T-cell (primary cell): Measurements from ENCODE around the gene JARID2. TPM values are rescaled to one million over a fixed set of nuclear protein-coding genes. Genes with fewer than 3 reads are reported as not detected.

Source experiments
- ATAC-seq, 4 experiments: fragments of 200-7000 bp in 3 of 4; fragments of 150-1000 bp in 1 of 4; cut with Tn5 transposase; replicated peaks in 1 of 4; 1 replicate in 3 of 4; 2 replicates in 1 of 4; pipeline ENCODE4 v1.10.0; 2021; ENCODE audit warnings: moderate library complexity in 3 of 4, mild to moderate bottlenecking in 2 of 4, moderate number of reproducible peaks in 1 of 4
- CTCF ChIA-PET, 2 donors: fragments of 300-600 bp; sonication (Branson Sonifier 250); formaldehyde crosslinking; loops; one replicate each; lab custom pipeline; 2022; ENCODE audit warnings: antibody characterized with exemption in 2 of 2; lab: Charles Lee
- POLR2A ChIA-PET, 2 donors: fragments of 300-600 bp; sonication (Branson Sonifier 250); formaldehyde crosslinking; loops; one replicate each; lab custom pipeline; 2022; ENCODE audit warnings: antibody characterized with exemption in 2 of 2; lab: Charles Lee
- DNase-seq, 35 experiments: peaks; one replicate each; pipeline versions ENCODE4 v3.0.0 to v3.0.0-alpha.2; 2013 to 2023
- H3K27ac ChIP-seq: one replicate; pipeline ENCODE4 v1.5.1; 2013; ENCODE audit warnings: low read length
- H3K27me3 ChIP-seq, 2 experiments: replicated peaks in 1 of 2; 1 replicate in 1 of 2; 2 replicates in 1 of 2; pipeline versions ENCODE4 v1.6.1 to v1.7.0; 2013; ENCODE audit warnings: low read length in 1 of 2, mixed read lengths in 1 of 2; ENCODE audit not compliant: control insufficient read depth in 2 of 2, insufficient read depth in 2 of 2; ENCODE audit errors: extremely low read depth in 1 of 2
- H3K36me3 ChIP-seq, 2 donors: 1 replicate in 1 of 2; 2 replicates in 1 of 2; pipeline versions ENCODE4 v1.6.1 to v1.7.0; 2013; ENCODE audit warnings: low read length in 1 of 2; ENCODE audit not compliant: control insufficient read depth in 2 of 2, insufficient read depth in 1 of 2; ENCODE audit errors: extremely low read depth in 1 of 2
- H3K4me1 ChIP-seq, 2 experiments: 1 replicate in 1 of 2; 2 replicates in 1 of 2; pipeline versions ENCODE4 v1.6.1 to v1.7.0; 2013; ENCODE audit warnings: low read length in 2 of 2, mixed read lengths in 1 of 2; ENCODE audit not compliant: insufficient read depth in 2 of 2, control insufficient read depth in 1 of 2; ENCODE audit errors: extremely low read depth in 1 of 2
- H3K4me3 ChIP-seq, 2 donors: 1 replicate in 1 of 2; 2 replicates in 1 of 2; pipeline versions ENCODE4 v1.5.1 to v1.7.0; 2013; ENCODE audit warnings: mild to moderate bottlenecking in 2 of 2, low read length in 1 of 2, moderate library complexity in 1 of 2; ENCODE audit not compliant: control insufficient read depth in 1 of 2; ENCODE audit errors: extremely low read depth in 1 of 2
- H3K9me3 ChIP-seq: 2 replicates; pipeline ENCODE4 v1.7.0; 2013
- H3K27ac Mint-ChIP-seq, 2 donors: one replicate each; pipeline ENCODE4 v1.8.0; 2020 to 2021; ENCODE audit warnings: mild to moderate bottlenecking in 2 of 2, mixed read lengths in 2 of 2
- H3K27me3 Mint-ChIP-seq, 2 donors: one replicate each; pipeline ENCODE4 v1.8.0; 2021 to 2022; ENCODE audit warnings: mixed read lengths in 2 of 2
- H3K36me3 Mint-ChIP-seq: one replicate; pipeline ENCODE4 v1.8.0; 2021; ENCODE audit warnings: mixed read lengths
- H3K4me1 Mint-ChIP-seq, 3 donors: one replicate each; pipeline ENCODE4 v1.8.0; 2020 to 2022; ENCODE audit warnings: mixed read lengths in 3 of 3, mild to moderate bottlenecking in 1 of 3
- H3K4me3 Mint-ChIP-seq, 3 donors: one replicate each; pipeline ENCODE4 v1.8.0; 2020 to 2022; ENCODE audit warnings: mild to moderate bottlenecking in 3 of 3, mixed read lengths in 3 of 3, moderate library complexity in 3 of 3
- H3K9me3 Mint-ChIP-seq, 3 donors: one replicate each; pipeline ENCODE4 v1.8.0; 2020 to 2022; ENCODE audit warnings: mixed read lengths in 3 of 3
- WGBS: methylation state at CpG from one replicate; pipeline ENCODE4 v1.1.5; 2013; ENCODE audit warnings: missing lambda C conversion rate; ENCODE audit not compliant: insufficient coverage; 5-methylcytosine and 5-hydroxymethylcytosine counted together
- total RNA-seq, 35 experiments: library from RNA in 6 of 35; stranded (reverse) in 6 of 35; fragments of 120-200 nt in 1 of 35; gene quantifications; one replicate each; pipeline versions ENCODE4 v1.2.1 to v1.2.4 and lab custom pipeline; 2013 to 2026

JARID2 gene
- total RNA-seq, 5 donors from 2014 or later (not counting 1 experiment from before 2014, with no cell fraction given), result 19.8 to 27.9 (median 21.6) TPM

GRCh38 chr6:15352845-15353244, 107.0 kb downstream of the JARID2 start:
- ChIA-PET POLR2A (interaction anchor here in 1 of 2 donors (0.7 kb wide), 1 partner anchor 50 kb away, joined by 3 read pairs; no protein-coding TSS in a partner anchor), CTCF (interaction anchor here in 1 of 2 donors (0.7 kb wide), 1 partner anchor 238 kb away, joined by 4 read pairs; no protein-coding TSS in a partner anchor)
- Mint-ChIP-seq H3K4me1 (peaks cover 79 to 88% (median 82%) of the 10 kb centered on the region in 3 donors), H3K27ac (no peak overlapping the region), H3K36me3 (peaks cover 17% of the 10 kb centered on the region), H3K9me3 (no peaks in the 10 kb centered on the region), H3K27me3 (no peaks in the 10 kb centered on the region), H3K4me3 (no peak overlapping the region)
- Histone ChIP-seq H3K36me3 (no peaks in the 10 kb centered on the region), H3K27ac (no peak overlapping the region), H3K27me3 (no peaks in the 10 kb centered on the region), H3K4me3 (no peak overlapping the region), H3K4me1 (peaks cover 7 to 40% of the 10 kb centered on the region in 2 experiments), H3K9me3 (no peaks in the 10 kb centered on the region)
- ATAC-seq (no peak), DNase-seq (no peak)
- 80% methylated on average over 1 of the region's 2 CpGs for WGBS

GRCh38 chr6:15355683-15356099, 109.8 kb downstream of the JARID2 start:
- no peak overlapping the region for H3K4me3 Mint-ChIP-seq
- Histone ChIP-seq H3K9me3 (no peaks in the 10 kb centered on the region), H3K4me3 (no peak overlapping the region), H3K36me3 (peaks cover 0 to 4% of the 10 kb centered on the region in 2 donors), H3K27me3 (no peaks in the 10 kb centered on the region), H3K4me1 (peaks cover 6 to 34% of the 10 kb centered on the region in 2 experiments), H3K27ac (no peak overlapping the region)
- H3K4me1 Mint-ChIP-seq, result peaks cover 70 to 78% (median 76%) of the 10 kb centered on the region in 3 donors
- no peak overlapping the region for H3K27ac Mint-ChIP-seq
- peaks cover 12% of the 10 kb centered on the region for H3K36me3 Mint-ChIP-seq
- 92% methylated on average over 2 of the region's 10 CpGs for WGBS
- ChIA-PET POLR2A (interaction anchor here in 1 of 2 donors (0.6 kb wide), 1 partner anchor 269 kb away, joined by 3 read pairs; no protein-coding TSS in a partner anchor), CTCF (interaction anchor here (0.6 kb wide), 3 partner anchors 64 to 1561 kb away, joined by 3 to 5 read pairs (median 3); no protein-coding TSS in a partner anchor)
- DNase-seq, result no peak
- no peaks in the 10 kb centered on the region for H3K27me3 Mint-ChIP-seq
- no peak for ATAC-seq
- no peaks in the 10 kb centered on the region for H3K9me3 Mint-ChIP-seq

GRCh38 chr6:15356179-15356578, 110.3 kb downstream of the JARID2 start:
- Histone ChIP-seq H3K9me3 (no peaks in the 10 kb centered on the region), H3K36me3 (peaks cover 0 to 4% of the 10 kb centered on the region in 2 donors), H3K27ac (no peak overlapping the region), H3K4me1 (peaks cover 6 to 34% of the 10 kb centered on the region in 2 experiments), H3K4me3 (no peak overlapping the region), H3K27me3 (no peaks in the 10 kb centered on the region)
- H3K27me3 Mint-ChIP-seq, result no peaks in the 10 kb centered on the region
- WGBS, result 83% methylated on average over 1 of the region's 6 CpGs
- ATAC-seq (no peak), DNase-seq (no peak)
- H3K4me3 Mint-ChIP-seq, result no peak overlapping the region
- H3K9me3 Mint-ChIP-seq, result no peaks in the 10 kb centered on the region
- POLR2A ChIA-PET, result interaction anchor here (0.6 kb wide), 2 partner anchors 11 to 269 kb away, joined by 3 read pairs; no protein-coding TSS in a partner anchor
- peaks cover 12% of the 10 kb centered on the region for H3K36me3 Mint-ChIP-seq
- peaks cover 69 to 75% (median 72%) of the 10 kb centered on the region in 3 donors for H3K4me1 Mint-ChIP-seq
- CTCF ChIA-PET, result interaction anchor here in 1 of 2 donors (0.6 kb wide), 2 partner anchors 1552 to 1561 kb away, joined by 5 read pairs; no protein-coding TSS in a partner anchor
- no peak overlapping the region for H3K27ac Mint-ChIP-seq

GRCh38 chr6:15356937-15357336, 111.1 kb downstream of the JARID2 start:
- POLR2A ChIA-PET, result interaction anchor here in 1 of 2 donors (0.6 kb wide), 1 partner anchor 12 kb away, joined by 3 read pairs; no protein-coding TSS in a partner anchor
- Mint-ChIP-seq H3K36me3 (peaks cover 12% of the 10 kb centered on the region), H3K4me3 (no peak overlapping the region), H3K27ac (no peak overlapping the region), H3K4me1 (peaks cover 61 to 67% (median 64%) of the 10 kb centered on the region in 3 donors), H3K27me3 (no peaks in the 10 kb centered on the region), H3K9me3 (no peaks in the 10 kb centered on the region)
- 75% methylated on average over 2 of the region's 5 CpGs for WGBS
- H3K4me3 ChIP-seq, result no peak overlapping the region
- H3K9me3 ChIP-seq, result no peaks in the 10 kb centered on the region
- CTCF ChIA-PET, result no interaction called here
- ATAC-seq, result no peak
- peaks cover 6 to 32% of the 10 kb centered on the region in 2 experiments for H3K4me1 ChIP-seq
- no peak overlapping the region for H3K27ac ChIP-seq
- no peaks in the 10 kb centered on the region for H3K27me3 ChIP-seq
- peaks cover 0 to 4% of the 10 kb centered on the region in 2 donors for H3K36me3 ChIP-seq
- DNase-seq, result no peak

GRCh38 chr6:15357782-15358181, 111.9 kb downstream of the JARID2 start:
- Mint-ChIP-seq H3K36me3 (peaks cover 12% of the 10 kb centered on the region), H3K4me3 (no peak overlapping the region), H3K27me3 (no peaks in the 10 kb centered on the region), H3K4me1 (peaks cover 53 to 59% (median 56%) of the 10 kb centered on the region in 3 donors), H3K27ac (no peak overlapping the region), H3K9me3 (no peaks in the 10 kb centered on the region)
- H3K4me1 ChIP-seq, result peaks cover 6 to 30% of the 10 kb centered on the region in 2 experiments
- H3K36me3 ChIP-seq, result peaks cover 0 to 4% of the 10 kb centered on the region in 2 donors
- no peak for ATAC-seq
- POLR2A ChIA-PET, result no interaction called here
- WGBS, result 100% methylated on average over 1 of the region's 5 CpGs
- no peak for DNase-seq
- no peak overlapping the region for H3K27ac ChIP-seq
- H3K27me3 ChIP-seq, result no peaks in the 10 kb centered on the region
- no peak overlapping the region for H3K4me3 ChIP-seq
- no peaks in the 10 kb centered on the region for H3K9me3 ChIP-seq
- CTCF ChIA-PET, result interaction anchor here in 1 of 2 donors (0.6 kb wide), 1 partner anchor 84 kb away, joined by 3 read pairs; no protein-coding TSS in a partner anchor

- H3K27ac Mint-ChIP-seq, result no peak overlapping the region
- WGBS, result 100% methylated on average over 4 of the region's 9 CpGs
- DNase-seq (no peak), ATAC-seq (peak in 1 of 4 experiments; percentile 42)
- ChIA-PET POLR2A (no interaction called here), CTCF (no interaction called here)
- no peak overlapping the region for H3K27ac ChIP-seq
- peaks cover 45 to 49% (median 48%) of the 10 kb centered on the region in 3 donors for H3K4me1 Mint-ChIP-seq
- no peaks in the 10 kb centered on the region for H3K27me3 ChIP-seq
- no peaks in the 10 kb centered on the region for H3K9me3 ChIP-seq
- peaks cover 8% of the 10 kb centered on the region for H3K36me3 Mint-ChIP-seq
- H3K4me3 ChIP-seq, result no peak overlapping the region
- no peak overlapping the region for H3K4me3 Mint-ChIP-seq
- peaks cover 0 to 4% of the 10 kb centered on the region in 2 donors for H3K36me3 ChIP-seq
- peaks cover 13 to 29% of the 10 kb centered on the region in 2 experiments for H3K4me1 ChIP-seq
- no peaks in the 10 kb centered on the region for H3K27me3 Mint-ChIP-seq
- no peaks in the 10 kb centered on the region for H3K9me3 Mint-ChIP-seq
Measured at GRCh38 chr6:15358579-15359327, 112.9 kb downstream of the JARID2 start.
